NCI-H774 (cell line): ENCODE measurements around the gene KCNQ1.

ENCODE experiments used
- DNase-seq: peaks from one replicate; lab custom pipeline; 2025; lab: John Stamatoyannopoulos, UW

Gene KCNQ1

DNA sequence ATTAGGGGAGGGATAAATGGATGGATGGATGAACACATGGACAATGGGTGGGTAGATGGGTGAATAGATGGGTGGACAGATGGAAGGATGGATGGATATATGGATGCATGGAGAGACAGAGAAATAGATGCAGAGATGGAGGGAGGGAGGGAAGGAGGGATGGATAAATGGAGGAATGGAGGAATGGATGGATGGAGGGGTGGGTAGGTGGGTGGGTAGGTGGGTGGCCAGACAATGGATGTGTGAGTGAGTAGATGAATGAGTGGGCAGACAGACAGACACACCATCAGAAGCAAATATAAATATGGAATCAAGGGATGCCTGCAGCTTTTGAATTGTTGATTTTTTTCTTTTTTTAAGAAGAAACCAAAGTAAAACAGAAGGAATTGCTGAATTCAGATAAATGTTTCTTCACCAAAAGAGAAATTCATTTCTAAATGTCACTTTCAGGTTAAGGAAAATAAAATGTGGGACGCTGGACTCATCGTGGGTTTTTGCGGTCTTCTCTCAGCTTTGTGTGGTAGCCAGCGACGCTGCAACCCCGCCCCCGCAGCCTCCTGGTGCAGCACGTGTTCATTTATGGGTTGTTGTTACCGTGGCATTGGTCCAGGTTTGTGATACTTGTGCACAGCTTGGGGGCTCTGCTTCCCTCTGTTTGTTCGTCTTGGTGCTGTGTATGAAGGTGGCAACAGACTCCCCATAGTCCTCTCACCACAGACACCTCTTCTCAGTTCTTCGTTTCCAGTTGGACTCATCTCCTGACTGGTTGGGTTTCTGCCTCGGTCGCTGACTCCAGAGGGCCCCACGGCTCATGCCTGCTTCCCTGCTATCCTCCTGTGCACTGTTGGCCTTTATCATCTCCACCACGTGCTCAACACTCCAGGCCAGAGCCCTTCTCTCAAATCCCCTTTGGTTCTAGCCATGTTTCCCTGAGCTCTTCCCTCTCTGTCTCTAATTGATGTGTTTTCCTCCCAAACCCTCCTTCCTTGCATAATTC, 364.3 kb downstream of the KCNQ1 start:
- no peak for DNase-seq

DNA sequence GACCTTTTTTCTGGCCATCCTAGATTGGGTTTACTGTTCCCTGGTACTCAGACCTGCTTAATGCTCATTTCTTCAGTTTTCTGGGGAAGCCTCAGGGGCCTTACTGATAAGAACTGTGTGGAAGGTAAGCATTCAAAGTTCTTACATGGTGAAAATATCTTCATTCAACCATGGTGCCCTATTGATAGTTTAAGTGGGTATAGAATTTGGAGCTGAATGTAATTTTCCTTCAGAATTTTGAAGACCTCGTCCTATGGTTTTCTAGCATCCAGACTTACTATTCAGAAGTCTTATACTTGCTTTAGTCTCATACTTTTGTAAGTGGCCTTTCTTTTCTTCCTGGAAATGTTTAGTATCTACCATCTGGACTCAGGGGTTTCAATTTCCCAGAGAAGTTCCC, 365.0 kb downstream of the KCNQ1 start:
- no peak for DNase-seq

DNA sequence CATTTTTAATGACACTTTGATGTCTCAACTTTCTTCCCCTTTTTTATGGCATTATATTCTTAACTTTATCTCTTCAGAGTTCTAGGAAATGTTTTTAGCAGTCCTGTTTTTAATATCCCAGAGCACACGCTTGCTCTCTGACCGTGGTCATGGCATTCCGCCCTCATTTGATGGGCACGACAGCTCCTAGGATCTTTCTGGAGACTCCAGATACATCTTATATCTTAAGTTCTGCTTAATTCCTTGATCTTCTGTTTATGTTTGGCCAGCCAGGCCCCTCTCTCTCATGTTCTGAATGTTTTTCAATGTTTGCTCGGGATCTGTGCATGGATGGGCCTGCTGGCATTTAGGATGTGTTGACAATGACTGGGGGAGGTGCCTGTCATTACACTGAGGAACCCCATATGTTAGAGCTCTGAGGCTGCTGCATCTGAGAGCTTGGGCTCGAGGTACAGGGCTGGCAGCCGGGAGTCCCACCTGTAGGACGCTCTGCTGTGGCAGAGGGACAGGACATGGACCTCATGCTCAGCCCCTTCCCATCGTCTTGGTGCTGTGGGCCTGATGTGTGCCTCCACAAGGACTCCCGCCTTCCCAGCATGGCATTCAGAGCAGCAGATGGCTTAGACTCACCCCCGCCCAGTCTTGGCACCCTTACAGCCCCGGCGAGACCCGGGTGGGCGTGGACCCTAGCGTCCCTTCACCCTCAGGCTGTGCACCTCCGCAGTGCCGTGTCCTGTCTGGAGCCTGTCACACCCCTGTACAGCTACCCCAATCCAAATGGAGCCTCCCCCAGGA, 365.8 kb downstream of the KCNQ1 start:
- DNase-seq, result no peak

DNA sequence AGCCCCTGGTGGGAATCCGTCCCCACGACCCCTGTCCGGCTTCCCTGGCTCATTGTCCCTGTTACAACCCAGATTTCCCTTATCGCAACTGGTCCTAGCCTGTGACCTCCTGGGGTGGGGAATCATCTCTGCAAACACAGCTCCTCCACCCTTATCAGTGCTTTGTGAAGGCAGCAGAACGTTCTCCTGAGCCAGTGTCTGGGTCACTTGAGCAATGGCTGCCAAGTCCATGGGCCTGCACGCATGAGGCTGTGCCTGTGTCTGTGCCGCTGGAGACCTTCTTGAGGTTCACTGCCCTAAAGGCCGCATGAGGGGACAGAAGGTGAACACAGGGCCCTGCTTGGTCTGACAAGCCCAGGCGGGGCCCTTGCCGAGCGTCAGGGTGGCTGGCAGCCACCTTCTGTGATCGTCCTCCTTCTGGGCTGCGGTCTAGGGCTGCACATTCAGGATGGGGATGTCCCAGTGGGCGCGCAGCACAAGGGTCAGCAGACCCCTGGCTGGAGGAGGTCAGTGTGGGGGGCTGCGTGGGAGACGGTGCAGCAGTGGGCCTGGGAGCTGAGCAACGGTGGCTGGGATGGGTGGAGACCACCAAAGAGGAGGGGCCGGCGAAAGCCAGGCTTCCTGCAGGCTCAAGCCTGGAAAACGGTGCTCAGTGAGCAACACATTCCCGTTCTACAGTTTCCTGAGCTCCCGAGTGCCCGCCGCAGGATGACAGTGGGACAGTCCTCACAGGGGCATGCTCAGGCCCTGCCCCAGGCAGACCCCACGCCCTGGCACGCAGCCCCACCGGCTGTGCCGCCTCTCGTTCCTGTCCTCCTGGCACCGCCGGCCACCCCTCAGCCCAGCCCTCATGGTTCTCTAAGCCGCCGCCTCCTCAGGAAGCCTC, 366.6 kb downstream of the KCNQ1 start:
- DNase-seq, result no peak

DNA sequence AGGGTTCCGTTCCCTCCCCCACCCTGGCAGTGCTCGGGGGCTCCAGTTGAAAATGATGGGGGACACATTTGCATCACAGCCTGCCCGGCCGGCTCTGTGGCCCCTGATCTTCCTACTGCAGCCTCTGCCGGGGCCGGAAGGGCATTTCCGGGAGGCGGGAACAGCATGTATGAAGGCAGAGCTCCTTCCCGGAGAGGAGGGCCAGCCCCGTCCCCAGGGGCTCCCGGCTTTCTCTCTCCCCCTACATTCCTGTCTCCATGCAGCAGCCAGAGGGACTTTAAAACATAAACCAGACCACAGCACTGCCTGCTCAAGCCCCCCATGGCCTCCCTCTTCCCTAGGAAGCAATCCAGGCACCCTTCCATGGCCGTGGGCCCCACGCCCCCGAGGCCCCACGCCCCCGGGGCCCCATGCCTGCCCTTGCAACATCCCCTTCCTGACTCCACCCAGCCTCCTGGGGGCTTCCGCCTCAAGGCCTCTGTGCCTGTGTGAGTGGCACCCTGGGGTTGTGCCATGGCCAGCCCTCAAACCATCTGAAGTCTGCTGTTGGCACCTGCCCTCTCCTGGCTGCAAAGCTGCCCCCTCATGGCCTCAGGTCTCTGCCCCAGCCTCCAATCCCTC, 367.7 kb downstream of the KCNQ1 start:
- no peak for DNase-seq

DNA sequence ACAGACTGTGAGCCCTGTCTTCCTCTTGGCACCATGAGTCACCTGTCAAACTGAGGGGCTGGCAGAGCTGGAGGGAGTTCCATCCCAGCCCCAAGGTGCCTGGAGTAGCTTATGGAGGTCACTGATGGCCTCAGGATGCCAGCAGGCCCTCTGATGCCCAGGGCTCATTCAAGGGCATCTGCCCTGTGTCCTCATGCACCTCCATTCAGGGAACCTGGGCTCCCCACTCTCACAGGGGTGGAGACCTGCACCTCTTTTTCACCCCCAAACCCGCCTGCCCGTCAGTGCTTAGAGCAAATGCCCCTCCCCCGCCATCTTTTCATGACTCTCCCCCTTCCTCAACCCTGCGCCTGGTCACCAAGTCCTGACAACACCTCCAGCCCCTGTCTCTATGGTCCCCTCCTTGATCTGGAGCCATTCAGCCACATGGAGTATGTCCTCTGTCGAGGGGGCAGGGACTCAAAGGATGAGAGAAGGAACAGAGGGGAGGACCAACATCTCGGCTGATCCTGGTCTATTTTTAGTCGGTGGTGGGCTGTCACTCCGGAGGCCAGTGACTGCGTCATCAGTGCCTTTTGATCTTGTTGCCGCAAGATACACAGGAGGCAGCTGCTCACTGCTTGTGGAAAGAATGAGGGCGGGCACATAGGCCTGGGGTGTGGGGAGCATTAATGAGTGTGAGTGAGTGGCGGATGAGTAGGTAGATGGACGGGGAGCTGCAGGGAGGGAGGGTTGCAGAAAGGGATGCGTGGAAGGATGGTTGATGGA, 368.5 kb downstream of the KCNQ1 start:
- DNase-seq, result no peak

DNA sequence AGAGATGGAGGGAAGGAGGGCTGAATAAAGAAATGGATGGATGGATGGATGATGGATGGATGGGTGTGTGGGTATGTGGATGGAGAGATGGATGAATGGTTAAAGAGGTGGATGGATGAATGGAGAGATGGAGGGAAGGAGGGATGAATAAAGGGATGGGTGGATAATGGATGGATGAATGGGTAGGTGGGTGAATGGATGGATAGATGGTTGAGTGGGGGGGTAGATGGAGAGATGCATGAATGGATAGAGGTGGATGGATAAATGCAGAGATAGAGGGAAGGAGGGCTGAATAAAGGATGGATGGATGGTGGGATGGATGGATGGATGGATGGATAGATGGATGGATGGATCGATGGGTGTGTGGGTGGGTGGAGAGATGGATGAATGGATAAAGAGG, 369.2 kb downstream of the KCNQ1 start:
- no peak for DNase-seq

DNA sequence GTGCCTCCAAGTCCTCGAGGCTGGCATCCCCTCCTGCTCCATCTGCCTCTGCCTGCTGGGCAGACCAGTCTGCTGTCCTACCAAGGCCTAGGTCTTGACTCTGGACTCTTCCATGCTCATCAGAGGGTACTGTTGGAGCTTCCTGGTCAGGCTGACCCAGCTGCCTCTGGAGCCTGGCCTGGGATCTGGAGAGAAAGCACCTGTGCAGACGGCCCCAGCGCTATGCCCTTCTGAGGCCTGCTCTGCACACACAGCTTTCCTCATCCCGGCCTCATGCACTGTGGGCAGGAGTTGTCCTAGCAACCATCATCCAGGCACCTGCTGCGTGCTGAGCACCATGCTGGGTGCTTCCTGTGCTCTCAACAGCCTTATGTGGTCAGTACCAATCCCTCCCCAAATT, 369.9 kb downstream of the KCNQ1 start:
- no peak for DNase-seq

DNA sequence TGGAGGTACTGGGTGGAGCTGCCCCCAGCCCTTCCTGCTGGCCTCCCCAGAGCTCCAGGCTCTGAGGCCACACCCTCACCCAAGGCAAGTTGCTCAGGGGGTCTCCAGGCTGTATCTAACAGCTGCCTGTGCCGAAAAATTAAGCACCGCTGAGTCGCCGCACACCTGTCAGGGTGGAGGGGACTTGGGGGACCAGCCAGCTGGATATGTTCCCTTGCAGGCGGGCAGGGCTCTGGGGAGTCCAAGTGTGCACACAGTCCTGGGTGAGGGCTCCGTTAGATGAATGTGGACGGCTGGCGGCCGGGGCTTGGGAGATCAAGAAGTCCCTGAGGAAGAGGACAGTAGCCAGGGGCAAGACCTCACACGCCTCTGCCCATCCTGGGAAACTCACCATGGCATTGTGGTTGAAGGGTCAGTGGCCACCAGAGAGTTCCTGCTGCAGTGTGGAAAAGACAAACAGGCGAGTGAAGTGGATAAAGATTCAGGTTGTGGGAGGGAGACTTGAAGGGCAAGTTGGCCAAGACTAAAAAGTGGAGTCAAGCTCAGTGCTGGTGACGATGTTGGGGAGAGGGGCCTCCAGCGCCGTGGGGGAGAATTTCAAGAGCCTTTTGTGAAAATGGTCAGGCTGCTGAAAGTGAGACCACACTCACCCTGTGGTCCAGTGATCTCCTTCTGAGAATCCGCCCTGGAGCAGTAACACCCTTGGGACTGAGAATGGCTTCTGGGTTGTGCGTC, 371.1 kb downstream of the KCNQ1 start:
- no peak for DNase-seq

DNA sequence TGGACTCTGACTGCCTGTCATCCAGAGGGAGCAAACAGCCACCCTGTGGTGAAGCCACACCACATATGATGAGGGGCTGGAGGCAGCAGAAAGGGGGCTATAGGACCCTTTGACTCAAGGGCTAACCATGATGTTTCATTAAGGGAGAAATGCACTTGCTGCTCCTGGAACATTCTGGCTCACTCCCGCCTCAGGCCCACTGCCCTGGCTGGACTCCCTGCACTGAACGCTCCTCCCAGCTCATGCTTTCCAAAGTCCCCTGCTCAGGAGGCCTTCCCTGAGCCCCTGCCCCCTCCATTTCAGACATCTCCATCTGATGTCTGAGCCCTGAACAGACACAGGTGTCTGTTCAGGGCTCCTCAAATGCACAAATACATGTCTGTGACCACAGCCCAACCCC, 371.7 kb downstream of the KCNQ1 start:
- DNase-seq, result no peak

DNA sequence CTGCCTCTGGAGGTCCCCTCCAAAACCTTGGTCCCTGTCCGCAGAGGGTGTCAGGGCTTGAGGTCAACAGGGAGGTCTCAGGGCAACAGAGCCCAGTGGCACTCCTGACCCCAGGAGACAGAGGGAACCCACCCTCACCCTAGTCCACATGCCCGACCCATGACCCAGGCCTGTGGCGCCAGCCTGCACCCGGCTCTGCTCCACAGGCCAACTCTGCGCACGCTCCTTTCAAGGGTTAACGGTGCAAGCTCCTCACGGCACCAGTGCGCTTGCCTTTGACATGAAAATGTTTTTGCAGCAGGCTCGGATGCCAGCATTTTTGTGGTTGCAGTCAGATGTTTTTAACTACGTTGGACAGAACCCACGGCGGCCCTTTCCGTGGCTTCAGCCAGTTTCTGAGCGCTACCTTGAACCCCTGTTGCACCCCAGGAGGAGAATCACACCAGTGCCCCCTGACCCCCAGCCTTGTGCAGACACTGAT, 372.2 kb downstream of the KCNQ1 start:
- DNase-seq, result no peak

DNA sequence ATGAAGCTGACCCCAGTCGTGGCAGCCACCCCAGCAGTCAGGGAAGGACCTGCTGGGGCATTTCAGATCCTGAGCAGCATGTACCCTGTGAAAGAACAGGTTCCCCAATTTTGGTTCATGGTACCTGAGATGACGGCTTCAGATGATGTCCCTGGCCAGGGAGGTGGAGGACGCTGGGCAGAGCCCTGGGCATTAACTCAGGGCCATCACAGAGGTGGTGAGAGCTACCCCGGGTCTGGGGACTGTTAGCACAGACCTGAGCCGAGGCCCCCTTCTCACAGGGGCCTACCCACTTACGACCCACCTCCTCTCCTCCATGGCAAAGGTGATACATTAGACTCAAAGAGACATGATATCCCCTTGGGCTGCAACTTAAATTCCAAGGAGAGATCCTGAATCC, 372.6 kb downstream of the KCNQ1 start:
- DNase-seq, result no peak

DNA sequence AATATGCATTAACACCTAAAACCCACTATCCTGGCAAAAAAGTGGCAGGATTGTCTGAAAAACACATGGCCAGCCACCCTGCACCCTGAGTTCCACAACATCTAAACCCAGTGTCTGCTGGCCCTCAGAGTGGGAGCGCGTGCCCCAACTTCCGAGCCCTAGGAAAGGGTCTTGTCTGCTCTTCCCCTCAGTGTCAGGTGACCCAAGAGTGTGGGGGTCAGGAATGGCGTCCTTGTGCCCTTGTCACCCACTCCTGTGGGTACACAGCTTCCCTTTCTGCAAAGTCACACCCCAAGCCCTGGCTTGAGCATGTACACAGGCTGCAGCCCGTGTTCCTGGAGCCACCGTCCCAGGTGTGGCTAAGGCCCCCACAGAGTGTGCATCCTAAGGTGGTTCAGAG, 373.2 kb downstream of the KCNQ1 start:
- no peak for DNase-seq

DNA sequence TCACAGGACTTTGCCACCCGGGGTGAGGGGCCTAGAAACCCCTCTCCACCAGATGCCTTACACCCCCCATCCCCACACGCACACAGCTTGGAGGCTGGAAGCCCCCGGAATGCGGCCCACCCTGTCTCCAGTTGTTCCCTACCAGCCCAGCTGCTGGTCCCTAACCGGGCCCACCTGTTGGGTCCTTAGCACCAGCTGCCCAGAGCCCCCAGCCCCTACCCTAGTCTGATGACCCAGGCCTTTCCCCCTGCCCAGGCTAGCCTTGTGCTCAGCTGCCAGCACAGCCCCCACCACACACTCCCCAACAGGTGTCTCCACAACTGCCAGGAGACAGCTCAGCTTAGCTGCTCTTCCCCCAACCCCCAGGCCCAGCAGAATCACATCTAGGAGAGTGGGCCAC, 373.7 kb downstream of the KCNQ1 start:
- DNase-seq, result no peak

DNA sequence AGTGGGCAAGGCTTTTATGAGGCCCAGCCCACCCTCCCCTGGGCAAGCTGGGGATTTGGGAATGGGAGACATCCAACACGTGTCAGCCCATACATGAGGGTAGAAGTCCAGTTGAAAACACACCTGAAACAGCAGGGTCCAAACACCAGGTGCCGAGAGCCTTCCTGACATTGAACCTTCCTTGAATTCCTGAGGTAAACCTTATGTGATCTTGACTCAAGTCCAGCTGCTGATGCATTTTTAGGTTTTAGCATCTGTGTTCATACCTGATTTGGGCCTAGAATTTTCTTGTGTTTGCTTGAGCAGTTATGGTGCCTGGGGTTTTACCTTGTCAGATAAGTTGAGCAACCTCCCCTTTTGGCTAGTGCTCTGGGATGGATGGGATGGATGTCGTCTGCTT, 374.5 kb downstream of the KCNQ1 start:
- DNase-seq, result no peak

DNA sequence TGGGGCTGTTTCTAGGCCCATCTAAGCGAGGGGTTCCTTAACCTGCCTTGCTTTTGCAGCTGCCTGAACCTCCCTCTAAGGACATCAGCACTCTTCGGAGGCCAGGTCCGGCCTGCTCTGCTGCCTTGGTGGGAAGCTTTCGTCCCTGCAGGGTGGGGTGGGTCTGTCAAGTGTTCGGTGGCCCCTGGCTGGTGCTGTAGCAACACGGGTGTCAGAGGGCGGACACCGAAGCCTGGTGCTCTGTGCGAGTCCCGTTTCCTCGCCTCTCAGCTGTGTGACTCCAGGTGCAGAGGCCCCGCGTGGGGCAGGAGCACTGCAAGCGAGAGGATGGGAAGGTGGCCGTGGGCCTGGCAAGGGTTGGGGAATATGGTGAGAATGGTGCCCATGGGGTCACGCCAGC, 376.2 kb downstream of the KCNQ1 start:
- no peak for DNase-seq

DNA sequence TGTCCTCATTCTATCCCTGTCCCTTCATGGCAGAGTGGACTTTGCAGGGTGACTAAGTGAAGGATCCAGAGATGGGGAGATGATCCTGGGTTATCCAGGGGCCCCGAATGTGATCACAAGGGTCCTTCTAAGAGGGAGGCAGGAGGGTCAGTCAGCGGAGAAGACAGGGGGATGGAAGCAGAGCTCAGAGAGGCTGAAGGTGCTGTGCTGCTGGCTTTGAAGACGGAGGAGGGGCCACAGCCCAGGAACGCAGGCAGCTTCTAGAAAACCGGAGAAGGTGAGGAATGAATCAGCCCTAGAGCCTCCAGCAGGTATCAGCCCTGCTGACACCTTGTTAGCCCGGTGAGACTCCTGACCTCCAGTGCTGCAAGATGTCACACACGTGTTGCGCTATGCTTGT, 377.1 kb downstream of the KCNQ1 start:
- DNase-seq, result no peak

DNA sequence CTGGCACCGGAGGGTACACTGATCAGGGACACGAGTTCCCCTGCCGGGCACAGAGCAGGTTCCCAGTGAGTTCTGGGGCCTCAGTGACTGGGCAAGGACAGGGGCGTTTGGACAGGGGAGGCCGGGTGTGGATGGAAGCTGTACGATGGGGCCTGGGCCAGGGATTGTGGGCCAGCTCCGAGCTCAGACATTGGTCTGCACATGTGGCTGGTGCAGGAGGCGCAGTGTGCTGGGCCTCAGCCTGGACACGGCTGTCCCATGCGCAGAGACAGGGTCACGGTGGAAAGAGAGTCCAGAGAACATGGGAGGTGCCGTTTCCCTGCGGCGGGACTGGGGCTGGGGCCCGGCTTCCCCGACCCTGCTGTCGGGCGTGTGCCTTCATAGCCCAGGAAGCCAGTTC, 380.0 kb downstream of the KCNQ1 start:
- no peak for DNase-seq

DNA sequence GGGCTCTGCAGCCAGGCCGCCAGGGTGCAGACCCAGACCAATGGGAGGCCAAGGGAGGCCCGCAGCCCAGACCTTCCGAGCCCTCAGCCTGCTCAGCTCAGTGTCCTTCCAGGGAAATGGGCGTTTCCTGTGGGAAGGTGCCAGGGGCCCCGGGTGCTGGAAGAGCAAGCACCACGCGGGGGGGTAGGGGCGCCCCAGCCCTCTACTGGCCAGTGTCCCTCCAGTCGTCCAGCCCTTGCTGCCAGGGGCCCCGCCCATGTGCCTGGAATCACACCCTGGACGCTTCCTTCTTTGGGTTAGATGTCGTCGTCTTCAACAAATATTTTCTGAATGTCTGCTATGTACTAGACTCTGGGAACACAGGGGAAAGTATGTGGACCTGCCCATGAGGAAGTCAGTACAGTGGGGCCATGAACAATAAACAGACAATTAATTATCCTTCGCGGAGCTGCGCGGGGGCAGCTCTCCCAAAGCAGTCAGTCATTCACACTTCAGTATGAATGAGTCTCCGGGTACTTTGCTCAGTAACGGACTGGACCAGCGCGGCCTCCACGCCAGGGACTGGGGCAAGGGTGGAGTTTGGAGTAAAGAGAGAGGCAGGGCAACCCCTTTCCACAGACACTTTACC, 380.6 kb downstream of the KCNQ1 start:
- no peak for DNase-seq
